Skin epidermis (tissue), 12 donors: Measurements from ENCODE around the gene MYH15.

ENCODE experiments used
- H3K27ac ChIP-seq, 21 experiments: fragments of 200-600 bp; sonication (generic) in 11 of 21; one replicate each; pipeline ENCODE4 v1.5.0; 2020; ENCODE audit warnings: mild to moderate bottlenecking in 3 of 21, inconsistent platforms in 2 of 21, moderate library complexity in 2 of 21
- H3K4me3 ChIP-seq, 7 experiments: fragments of 200-600 bp; sonication (generic) in 2 of 7; one replicate each; pipeline ENCODE4 v1.5.0; 2020; ENCODE audit warnings: inconsistent platforms in 2 of 7, mild to moderate bottlenecking in 2 of 7, moderate library complexity in 1 of 7

MYH15 gene

GRCh38 chr3:108352176-108352575, 158.2 kb downstream of the MYH15 start:
- H3K4me3 ChIP-seq, result no peak overlapping the region
- H3K27ac ChIP-seq, result no peak overlapping the region

DNA sequence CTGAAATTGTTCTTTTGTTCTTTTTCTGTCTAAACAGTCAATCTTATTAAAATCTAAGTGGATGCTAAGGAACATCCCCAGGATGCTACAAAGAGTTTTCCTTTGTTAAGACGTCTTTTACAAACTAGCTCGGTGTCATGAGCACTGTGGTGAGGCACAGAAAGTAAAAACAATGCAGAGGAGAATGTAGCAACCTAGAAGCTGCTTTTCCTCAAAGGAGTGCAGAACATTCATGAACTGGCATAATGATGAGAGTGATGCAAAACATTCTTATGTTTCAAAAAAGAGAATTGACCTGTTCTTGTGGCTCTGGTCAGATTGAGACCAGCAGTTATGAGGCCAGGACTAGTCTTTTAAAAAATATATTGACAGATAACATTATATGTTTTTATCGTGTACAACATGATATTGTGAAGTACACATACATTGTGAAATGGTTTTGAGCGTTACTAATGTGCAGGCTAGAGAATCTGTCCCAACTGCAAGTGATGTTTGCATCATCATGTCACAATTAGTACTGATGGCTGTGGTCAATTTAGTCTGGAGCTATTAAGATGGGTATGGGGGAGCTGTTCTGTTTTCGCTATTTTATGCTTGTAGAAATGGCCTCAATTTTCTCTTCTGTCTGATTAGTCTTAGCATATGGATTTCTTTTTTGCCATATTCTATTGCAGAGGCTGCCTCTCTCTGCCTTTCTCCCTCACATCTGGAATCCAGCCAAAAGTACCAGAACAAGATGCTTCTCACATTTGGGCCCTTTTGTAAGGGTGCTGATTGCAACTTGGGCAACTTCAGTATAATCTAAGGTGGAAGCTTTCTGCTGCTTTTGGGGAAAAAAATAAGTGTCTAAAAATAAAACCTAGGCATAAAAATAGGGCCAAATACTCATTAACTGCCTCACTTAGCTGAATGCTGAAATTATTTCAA, 163.8 kb downstream of the MYH15 start:
- Histone ChIP-seq H3K4me3 (no peak overlapping the region), H3K27ac (no peak overlapping the region)

GRCh38 chr3:108345492-108346205, 164.7 kb downstream of the MYH15 start:
- no peak overlapping the region for H3K27ac ChIP-seq
- no peak overlapping the region for H3K4me3 ChIP-seq

DNA sequence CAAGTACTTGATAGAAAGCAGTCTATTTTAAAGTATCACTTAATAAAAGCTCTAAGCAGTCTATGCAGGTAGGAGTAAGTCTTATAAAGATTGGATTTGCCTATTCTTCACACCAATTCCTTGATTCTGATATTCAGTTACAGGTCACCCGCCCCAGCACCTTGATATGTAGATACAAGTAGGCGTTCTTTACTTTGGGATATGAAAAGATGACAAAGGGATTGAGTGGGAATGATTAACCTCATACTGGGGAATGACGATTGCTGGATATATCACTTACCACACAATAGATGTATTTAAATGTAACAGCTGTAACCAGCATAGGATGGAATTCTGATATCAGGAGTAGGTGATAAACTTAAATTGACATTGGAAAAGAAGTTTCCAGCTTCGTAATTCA, 166.9 kb downstream of the MYH15 start:
- no peak overlapping the region for H3K4me3 ChIP-seq
- H3K27ac ChIP-seq, result no peak overlapping the region

DNA sequence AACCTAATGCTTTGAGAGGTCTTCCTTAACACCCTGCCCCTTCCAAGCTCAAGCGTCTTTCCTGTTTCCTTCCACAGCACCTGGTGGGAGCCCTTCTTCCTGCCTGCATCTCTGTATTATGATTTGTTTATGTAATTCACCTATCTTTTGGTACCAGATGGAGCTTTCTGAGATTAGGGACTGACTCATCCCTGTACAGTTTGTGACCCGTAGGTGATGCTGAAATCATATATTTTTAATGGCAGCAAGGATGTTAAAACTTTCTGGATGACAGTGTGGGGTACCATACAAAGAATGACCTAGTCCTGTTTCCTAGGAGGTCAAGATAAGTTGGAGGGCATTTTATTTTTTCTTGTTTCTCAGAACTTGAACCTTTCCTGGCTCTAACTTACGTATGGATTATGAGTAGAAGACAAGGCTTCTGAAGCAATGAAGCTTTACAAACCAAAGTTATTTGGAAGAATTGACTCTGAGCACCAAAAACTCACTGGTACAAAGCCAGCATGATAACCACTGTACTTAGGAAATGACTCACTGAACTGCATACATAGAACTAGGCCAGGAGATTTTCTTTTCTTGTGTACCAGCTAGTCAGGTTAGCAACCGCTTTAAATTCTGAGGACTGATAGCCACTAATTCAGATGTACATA, 167.4 kb downstream of the MYH15 start:
- H3K27ac ChIP-seq, result no peak overlapping the region
- H3K4me3 ChIP-seq, result no peak overlapping the region

- H3K27ac ChIP-seq, result no peak overlapping the region
- H3K4me3 ChIP-seq, result no peak overlapping the region
Observed at GRCh38 chr3:108341911-108342310, 168.5 kb downstream of the MYH15 start.

GRCh38 chr3:108338901-108339545, 171.4 kb downstream of the MYH15 start:
- no peak overlapping the region for H3K27ac ChIP-seq
- no peak overlapping the region for H3K4me3 ChIP-seq

GRCh38 chr3:108334701-108335100, 175.7 kb downstream of the MYH15 start:
- no peak overlapping the region for H3K27ac ChIP-seq
- H3K4me3 ChIP-seq, result no peak overlapping the region

DNA sequence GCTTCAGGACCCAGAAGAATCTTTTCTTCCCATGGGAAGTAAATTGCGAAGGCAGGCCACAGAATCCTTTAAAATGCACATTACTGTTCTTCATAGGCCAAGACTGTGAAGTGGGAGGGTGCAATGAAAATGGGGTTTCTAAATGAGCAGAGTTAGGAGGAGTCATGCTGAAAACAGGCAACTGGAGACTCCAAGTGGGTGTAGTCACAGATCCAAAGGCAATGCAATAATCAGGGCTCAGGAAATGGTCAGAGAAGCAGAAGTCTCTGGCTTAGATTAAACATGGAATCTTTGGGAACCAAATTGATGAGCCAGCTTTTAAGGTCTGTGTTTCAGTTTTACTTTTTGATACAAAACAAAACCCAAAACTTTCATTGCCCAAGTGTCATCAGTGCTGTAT, 176.4 kb downstream of the MYH15 start:
- Histone ChIP-seq H3K4me3 (no peak overlapping the region), H3K27ac (no peak overlapping the region)

GRCh38 chr3:108331792-108332191, 178.6 kb downstream of the MYH15 start:
- H3K27ac ChIP-seq, result no peak overlapping the region
- no peak overlapping the region for H3K4me3 ChIP-seq
